ENCODE data around the gene ZNF331. TPM values are rescaled to one million over a fixed set of nuclear protein-coding genes. Genes with fewer than 3 reads are reported as not detected.

Gene ZNF331
- total RNA-seq, 1 experiment from 2014 or later: 28.0 TPM

- Histone ChIP-seq H3K4me2 (ENCODE audit: low read length) (no peak overlapping the region), H3K27me3 (ENCODE audit: low read length) (no peaks in the 10 kb centered on the region), H4K20me1 (ENCODE audit: low read length) (no peaks in the 10 kb centered on the region), H3K4me1 (ENCODE audit: insufficient read depth, low read length) (no peaks in the 10 kb centered on the region), H3K79me2 (ENCODE audit: low read length) (no peaks in the 10 kb centered on the region), H3K9ac (ENCODE audit: low read length) (no peak overlapping the region), H3K9me3 (ENCODE audit: low read length) (no peaks in the 10 kb centered on the region), H3F3A (ENCODE audit: low read length, unreplicated experiment) (no peaks in the 10 kb centered on the region), H3K27ac (ENCODE audit: low read length) (no peak overlapping the region), H3K9me2 (replicated peaks; ENCODE audit: low read length) (no peaks in the 10 kb centered on the region), H3K4me3 (ENCODE audit: low read length) (no peak overlapping the region), H3K36me3 (ENCODE audit: low read depth, low read length) (no peaks in the 10 kb centered on the region), H2AFZ (ENCODE audit: low read length) (no peak overlapping the region)
- BruUV-seq (replicated peaks): no TSS peak
- intact Hi-C loops (cut with micrococcal nuclease): no loop called here
- ATAC-seq (no peak), DNase-seq (no peak)
- ChIA-PET POLR2A (ENCODE audit: unreplicated experiment) (no interaction called here), CTCF (no interaction called here)
- TF ChIP-seq EZH2 (IDR thresholded peaks at IDR 0.05; ENCODE audit: low read length, unreplicated experiment): no peak
Measured at GRCh38 chr19:53606031-53606430, 68.1 kb downstream of the ZNF331 start.

GRCh38 chr19:53608381-53608780, 70.4 kb downstream of the ZNF331 start:
- Histone ChIP-seq H3K79me2 (ENCODE audit: low read length) (no peaks in the 10 kb centered on the region), H3K27me3 (ENCODE audit: low read length) (no peaks in the 10 kb centered on the region), H4K20me1 (ENCODE audit: low read length) (no peaks in the 10 kb centered on the region), H3K4me2 (ENCODE audit: low read length) (no peak overlapping the region), H2AFZ (ENCODE audit: low read length) (no peak overlapping the region), H3F3A (ENCODE audit: low read length, unreplicated experiment) (no peaks in the 10 kb centered on the region), H3K36me3 (ENCODE audit: low read depth, low read length) (no peaks in the 10 kb centered on the region), H3K9me2 (replicated peaks; ENCODE audit: low read length) (no peaks in the 10 kb centered on the region), H3K4me1 (ENCODE audit: insufficient read depth, low read length) (no peaks in the 10 kb centered on the region), H3K9me3 (ENCODE audit: low read length) (no peaks in the 10 kb centered on the region), H3K27ac (ENCODE audit: low read length) (no peak overlapping the region), H3K4me3 (ENCODE audit: low read length) (no peak overlapping the region), H3K9ac (ENCODE audit: low read length) (no peak overlapping the region)
- intact Hi-C loops (cut with micrococcal nuclease): no loop called here
- no peak for DNase-seq
- CTCF ChIA-PET: no interaction called here
- no TSS peak for BruUV-seq (replicated peaks)
- no peak for ATAC-seq
- POLR2A ChIA-PET (ENCODE audit: unreplicated experiment): no interaction called here
- TF ChIP-seq EZH2phosphoT487 (IDR thresholded peaks at IDR 0.05; ENCODE audit: borderline replicate concordance, low read length) (no peak), EZH2 (IDR thresholded peaks at IDR 0.05; ENCODE audit: low read length, unreplicated experiment) (no peak), CTCF (conservative IDR thresholded peaks at IDR 0.05; ENCODE audit: low read depth, low read length) (no peak)

GRCh38 chr19:53612762-53613526, 75.0 kb downstream of the ZNF331 start:
- TF ChIP-seq CTCF (conservative IDR thresholded peaks at IDR 0.05; ENCODE audit: low read depth, low read length) (no peak), EZH2phosphoT487 (IDR thresholded peaks at IDR 0.05; ENCODE audit: borderline replicate concordance, low read length) (no peak), EZH2 (IDR thresholded peaks at IDR 0.05; ENCODE audit: low read length, unreplicated experiment) (no peak)

More at GRCh38 chr19:53612762-53613526, 75.0 kb downstream of the ZNF331 start:
- H3K4me2 ChIP-seq (ENCODE audit: low read length): no peak overlapping the region
- ChIA-PET CTCF (no interaction called here), POLR2A (ENCODE audit: unreplicated experiment) (no interaction called here)
- H3K4me1 ChIP-seq (ENCODE audit: insufficient read depth, low read length): no peaks in the 10 kb centered on the region
- BruUV-seq (replicated peaks): no TSS peak
- no peaks in the 10 kb centered on the region for H4K20me1 ChIP-seq (ENCODE audit: low read length)
- no peaks in the 10 kb centered on the region for H3K9me2 ChIP-seq (replicated peaks; ENCODE audit: low read length)
- no peaks in the 10 kb centered on the region for H3K79me2 ChIP-seq (ENCODE audit: low read length)
- DNase-seq (peak; percentile 7), ATAC-seq (no peak)
- no peaks in the 10 kb centered on the region for H3K36me3 ChIP-seq (ENCODE audit: low read depth, low read length)
- no peak overlapping the region for H3K27ac ChIP-seq (ENCODE audit: low read length)
- no peak overlapping the region for H3K4me3 ChIP-seq (ENCODE audit: low read length)
- no peak overlapping the region for H3K9ac ChIP-seq (ENCODE audit: low read length)
- no peaks in the 10 kb centered on the region for H3F3A ChIP-seq (ENCODE audit: low read length, unreplicated experiment)
- H3K9me3 ChIP-seq (ENCODE audit: low read length): no peaks in the 10 kb centered on the region
- intact Hi-C loops (cut with micrococcal nuclease): no loop called here
- H2AFZ ChIP-seq (ENCODE audit: low read length): peak overlapping the region; percentile 14; the same call in 1 of the 2 replicates
- no peaks in the 10 kb centered on the region for H3K27me3 ChIP-seq (ENCODE audit: low read length)
